ENCODE data around the gene MTMR10. TPM values are rescaled to one million over a fixed set of nuclear protein-coding genes. Genes with fewer than 3 reads are reported as not detected.

The MTMR10 gene
- total and polyA plus RNA-seq, 11 donors = 8.6 to 38.9 (median 27.7) TPM

DNA sequence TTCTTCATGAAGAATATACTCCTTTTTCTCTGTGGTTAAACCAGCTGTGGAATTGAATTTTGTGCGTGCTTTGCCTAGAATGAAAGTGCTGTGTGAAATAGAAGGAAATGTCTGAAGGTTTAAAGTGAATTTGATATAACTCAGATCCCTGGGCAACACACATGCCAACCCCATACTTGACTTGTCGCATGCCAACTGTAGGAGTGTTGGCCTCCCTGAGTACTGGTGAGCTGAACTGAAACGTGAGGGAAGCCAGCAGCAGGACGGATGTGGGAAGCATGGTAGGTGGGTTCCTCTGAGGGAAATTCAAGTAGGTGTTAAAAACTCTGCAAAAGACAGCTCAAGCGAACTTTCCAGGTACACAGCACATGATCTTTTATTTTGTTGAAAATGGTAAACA lies 73.1 kb downstream of the MTMR10 start:
- peaks cover 0 to 99% (median 80%) of the 10 kb centered on the region in 9 donors for H3K36me3 ChIP-seq
- ATAC-seq = peak in 2 of 4 donors; percentile 39 to 47
- no peaks in the 10 kb centered on the region for H3K9me3 ChIP-seq
- TF ChIP-seq, protein P1, sequence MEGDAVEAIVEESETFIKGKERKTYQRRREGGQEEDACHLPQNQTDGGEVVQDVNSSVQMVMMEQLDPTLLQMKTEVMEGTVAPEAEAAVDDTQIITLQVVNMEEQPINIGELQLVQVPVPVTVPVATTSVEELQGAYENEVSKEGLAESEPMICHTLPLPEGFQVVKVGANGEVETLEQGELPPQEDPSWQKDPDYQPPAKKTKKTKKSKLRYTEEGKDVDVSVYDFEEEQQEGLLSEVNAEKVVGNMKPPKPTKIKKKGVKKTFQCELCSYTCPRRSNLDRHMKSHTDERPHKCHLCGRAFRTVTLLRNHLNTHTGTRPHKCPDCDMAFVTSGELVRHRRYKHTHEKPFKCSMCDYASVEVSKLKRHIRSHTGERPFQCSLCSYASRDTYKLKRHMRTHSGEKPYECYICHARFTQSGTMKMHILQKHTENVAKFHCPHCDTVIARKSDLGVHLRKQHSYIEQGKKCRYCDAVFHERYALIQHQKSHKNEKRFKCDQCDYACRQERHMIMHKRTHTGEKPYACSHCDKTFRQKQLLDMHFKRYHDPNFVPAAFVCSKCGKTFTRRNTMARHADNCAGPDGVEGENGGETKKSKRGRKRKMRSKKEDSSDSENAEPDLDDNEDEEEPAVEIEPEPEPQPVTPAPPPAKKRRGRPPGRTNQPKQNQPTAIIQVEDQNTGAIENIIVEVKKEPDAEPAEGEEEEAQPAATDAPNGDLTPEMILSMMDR (IDR thresholded peaks at IDR 0.05) = no peak
- no peak for TF ChIP-seq POLR2A (IDR thresholded peaks at IDR 0.05)
- WGBS, 4 donors = 48 to 68% (median 64%) methylated on average over 5 of the region's 5 CpGs
- DNase-seq = peak in 1 of 5 donors; percentile 37
- peak overlapping the region in 1 of 12 donors; percentile 6 for H3K27ac ChIP-seq
- peaks cover 0 to 50% (median 24%) of the 10 kb centered on the region in 12 donors for H3K4me1 ChIP-seq
- intact Hi-C loops (cut with DNase I) = loop anchor here in 1 of 10 donors (10.0 kb wide), 1 partner anchor 56 kb away; no protein-coding TSS in a partner anchor
- H3K27me3 ChIP-seq = no peaks in the 10 kb centered on the region
- no peak overlapping the region for H3K4me3 ChIP-seq

DNA sequence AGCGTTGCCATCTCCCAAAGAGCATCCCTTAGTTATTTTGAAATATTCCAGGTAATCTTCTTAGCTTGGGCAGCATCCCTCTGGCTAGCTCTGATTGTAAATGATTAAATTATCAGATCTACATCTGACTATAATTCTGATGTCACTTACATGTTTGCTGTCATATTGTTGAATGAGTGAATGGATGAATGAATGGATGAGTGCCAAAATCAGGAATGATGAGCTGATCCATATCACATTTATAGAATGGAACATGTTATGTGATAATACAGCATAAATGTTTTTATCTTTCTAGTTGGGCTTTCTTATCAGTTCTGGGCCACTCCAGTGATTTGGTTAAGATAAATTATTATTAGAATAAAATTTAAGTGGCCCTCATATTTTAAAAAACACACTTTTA lies 73.8 kb downstream of the MTMR10 start:
- Histone ChIP-seq H3K9me3 (no peaks in the 10 kb centered on the region), H3K4me1 (peaks cover 0 to 43% (median 17%) of the 10 kb centered on the region in 12 donors), H3K36me3 (peaks cover 0 to 99% (median 73%) of the 10 kb centered on the region in 9 donors), H3K4me3 (no peak overlapping the region), H3K27me3 (no peaks in the 10 kb centered on the region), H3K27ac (peak overlapping the region in 1 of 12 donors; percentile 6)
- DNase-seq = no peak
- TF ChIP-seq POLR2A (IDR thresholded peaks at IDR 0.05) = no peak
- TF ChIP-seq, protein P1 (IDR thresholded peaks at IDR 0.05) = no peak
- 93 to 96% (median 95%) methylated on average over 1 of the region's 1 CpG for WGBS, 4 donors
- intact Hi-C loops (cut with DNase I) = loop anchor here in 1 of 10 donors (10.0 kb wide), 1 partner anchor 57 kb away; no protein-coding TSS in a partner anchor
- ATAC-seq = no peak

DNA sequence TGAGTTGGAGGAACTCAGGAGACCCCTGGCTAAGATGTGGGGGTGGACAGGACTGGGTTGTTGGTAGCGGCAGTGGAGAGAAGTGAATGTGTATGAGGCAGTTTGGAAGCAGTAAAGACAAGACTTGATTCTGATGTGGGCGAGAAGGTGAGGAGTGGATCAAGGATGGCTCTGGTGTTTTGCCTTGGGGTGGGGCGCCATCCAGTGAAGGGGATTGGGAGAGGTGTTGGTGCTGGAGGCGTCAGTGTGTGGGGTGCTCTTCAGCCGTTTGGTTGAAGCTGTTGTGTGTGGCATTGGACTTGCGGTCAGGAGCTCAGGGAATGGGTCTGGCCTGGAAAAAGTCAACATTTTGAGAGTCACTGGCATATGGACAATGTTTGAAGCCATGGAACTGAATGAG lies 74.4 kb downstream of the MTMR10 start:
- ATAC-seq = no peak
- no peak for DNase-seq
- Histone ChIP-seq H3K27me3 (no peaks in the 10 kb centered on the region), H3K4me1 (peaks cover 0 to 37% (median 11%) of the 10 kb centered on the region in 12 donors), H3K36me3 (peaks cover 0 to 99% (median 72%) of the 10 kb centered on the region in 9 donors), H3K27ac (no peak overlapping the region), H3K4me3 (no peak overlapping the region), H3K9me3 (no peaks in the 10 kb centered on the region)
- TF ChIP-seq, protein P1 (IDR thresholded peaks at IDR 0.05) = no peak
- TF ChIP-seq POLR2A (IDR thresholded peaks at IDR 0.05) = no peak
- 76 to 93% (median 86%) methylated on average over 6 of the region's 6 CpGs for WGBS, 4 donors
- intact Hi-C loops (cut with DNase I) = loop anchor here in 1 of 10 donors (10.0 kb wide), 1 partner anchor 58 kb away; no protein-coding TSS in a partner anchor

DNA sequence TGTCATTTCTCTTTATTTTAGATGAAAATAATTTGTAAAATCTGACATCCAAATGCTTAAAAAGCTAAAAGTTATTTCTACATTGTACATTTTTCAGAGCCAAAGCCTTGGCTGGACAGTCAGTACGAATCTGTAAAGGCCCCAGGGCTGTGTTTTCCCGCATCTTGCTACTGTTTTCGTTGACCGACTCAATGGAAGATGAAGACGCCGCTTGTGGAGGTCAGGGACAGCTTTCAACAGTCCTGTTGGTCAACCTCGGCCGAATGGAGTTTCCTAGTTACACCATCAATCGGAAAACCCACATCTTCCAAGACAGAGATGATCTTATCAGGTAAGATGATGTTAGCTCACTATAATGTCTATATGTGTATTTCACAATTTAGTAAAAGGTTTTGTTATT lies 77.7 kb downstream of the MTMR10 start:
- Histone ChIP-seq H3K4me3 (no peak overlapping the region), H3K9me3 (no peaks in the 10 kb centered on the region), H3K36me3 (peaks cover 0 to 98% (median 62%) of the 10 kb centered on the region in 9 donors), H3K27ac (no peak overlapping the region), H3K4me1 (peaks cover 0 to 13% (median 4%) of the 10 kb centered on the region in 12 donors), H3K27me3 (no peaks in the 10 kb centered on the region)
- TF ChIP-seq POLR2A (IDR thresholded peaks at IDR 0.05) = no peak
- TF ChIP-seq, protein P1 (IDR thresholded peaks at IDR 0.05) = no peak
- DNase-seq = no peak
- intact Hi-C loops (cut with DNase I) = loop anchor here in 1 of 10 donors (10.0 kb wide), 1 partner anchor 61 kb away; no protein-coding TSS in a partner anchor
- 97 to 99% (median 98%) methylated on average over 9 of the region's 9 CpGs for WGBS, 4 donors
- ATAC-seq = no peak

All from heart left ventricle (tissue), 16 donors.